Measurements from ENCODE around the gene STK38L. TPM values are rescaled to one million over a fixed set of nuclear protein-coding genes. Genes with fewer than 3 reads are reported as not detected.

The STK38L gene
- total RNA-seq: 42.5 and 72.2 TPM in 2 replicates

DNA sequence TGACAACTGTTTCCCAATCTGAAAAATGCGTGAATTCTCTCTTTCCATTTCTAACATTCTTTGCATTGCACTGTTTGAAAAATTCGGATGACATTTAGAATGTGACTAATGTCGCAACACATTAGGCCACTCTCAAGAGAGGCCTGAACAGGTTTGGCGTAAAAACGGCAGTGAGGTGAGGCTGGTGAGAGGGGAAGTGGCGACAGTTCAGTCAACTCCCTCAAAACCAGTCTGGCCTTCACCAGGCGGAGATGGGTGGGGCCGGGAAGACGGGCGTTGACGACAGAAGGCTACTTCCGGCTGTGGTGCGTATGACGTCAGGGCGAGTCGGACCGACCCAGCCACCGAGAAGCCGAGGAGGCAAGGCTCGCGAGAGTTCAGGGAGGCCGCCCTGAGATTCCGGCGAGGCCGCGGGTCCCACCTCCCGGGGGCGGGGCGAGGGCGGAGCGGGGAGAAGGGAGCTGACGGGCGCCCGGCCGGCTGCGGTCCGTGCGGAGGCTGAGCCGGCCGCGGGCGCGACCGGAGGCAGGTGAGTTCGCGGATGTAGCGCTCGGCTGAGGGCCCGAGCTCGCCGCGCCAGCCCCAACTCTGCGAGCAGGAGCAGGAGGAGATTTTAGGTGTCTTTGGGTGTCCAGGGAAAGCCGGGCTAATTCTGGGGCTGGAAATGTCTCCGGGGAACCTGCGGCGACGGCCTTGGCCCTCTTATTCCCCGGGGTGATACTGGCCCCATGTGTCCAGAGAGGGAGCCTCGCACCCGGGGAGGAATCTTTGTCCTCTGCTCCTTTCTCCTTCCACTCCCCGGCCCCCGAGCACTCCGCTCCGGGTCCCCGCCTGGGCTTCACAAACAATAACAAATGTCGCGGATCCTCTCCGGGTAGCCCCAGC lies at the start of gene STK38L:
Gene STK38L, plus strand, starts transcription at position 483 of the 885 bp plus-strand sequence. CDS start 53,435 bp downstream, outside the sequence.
- DNase-seq (ENCODE audit: low read depth in 2 of 2): peak; percentile 96 to 97

DNA sequence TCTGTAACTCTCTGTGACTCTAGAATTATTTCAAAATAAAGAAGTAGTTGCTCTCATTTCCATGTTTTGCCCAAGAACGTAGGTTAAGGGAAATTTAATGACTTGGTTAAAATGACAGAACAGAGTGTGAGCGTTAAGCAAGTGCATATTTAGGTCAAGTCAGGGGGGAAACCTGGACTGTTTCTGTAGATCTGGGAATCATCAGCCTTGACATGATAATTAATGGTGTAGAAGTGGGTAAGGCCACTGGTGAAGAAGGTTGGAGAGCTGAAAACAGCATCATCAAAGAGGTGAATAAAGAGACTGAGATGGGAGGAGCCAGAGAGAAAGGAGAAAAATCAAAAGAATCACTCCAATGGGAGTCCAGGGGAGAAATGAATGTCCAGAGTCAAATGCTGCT lies 49.4 kb upstream of the STK38L start:
- no peak for DNase-seq (ENCODE audit: low read depth in 2 of 2)

DNA sequence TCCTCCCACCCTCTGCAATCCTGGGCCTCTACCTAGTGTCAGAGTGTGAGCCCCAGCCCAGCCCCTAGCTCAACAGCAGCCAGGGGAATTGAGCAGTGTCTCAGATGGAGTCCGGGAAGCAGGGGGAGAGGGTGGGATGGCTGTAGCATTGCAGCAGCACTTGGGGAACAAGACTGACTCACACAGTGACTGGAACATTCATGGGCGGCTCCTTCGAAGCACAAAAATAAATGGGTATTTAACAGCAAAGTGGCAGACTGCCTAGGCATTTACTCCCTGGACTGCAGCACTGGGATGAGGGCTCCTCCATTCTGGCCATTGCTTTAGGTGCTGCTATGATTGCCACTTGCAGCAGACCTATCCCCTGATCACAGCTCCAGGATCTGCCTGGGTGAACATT lies 46.0 kb upstream of the STK38L start:
- no peak for DNase-seq (ENCODE audit: low read depth in 2 of 2)

DNA sequence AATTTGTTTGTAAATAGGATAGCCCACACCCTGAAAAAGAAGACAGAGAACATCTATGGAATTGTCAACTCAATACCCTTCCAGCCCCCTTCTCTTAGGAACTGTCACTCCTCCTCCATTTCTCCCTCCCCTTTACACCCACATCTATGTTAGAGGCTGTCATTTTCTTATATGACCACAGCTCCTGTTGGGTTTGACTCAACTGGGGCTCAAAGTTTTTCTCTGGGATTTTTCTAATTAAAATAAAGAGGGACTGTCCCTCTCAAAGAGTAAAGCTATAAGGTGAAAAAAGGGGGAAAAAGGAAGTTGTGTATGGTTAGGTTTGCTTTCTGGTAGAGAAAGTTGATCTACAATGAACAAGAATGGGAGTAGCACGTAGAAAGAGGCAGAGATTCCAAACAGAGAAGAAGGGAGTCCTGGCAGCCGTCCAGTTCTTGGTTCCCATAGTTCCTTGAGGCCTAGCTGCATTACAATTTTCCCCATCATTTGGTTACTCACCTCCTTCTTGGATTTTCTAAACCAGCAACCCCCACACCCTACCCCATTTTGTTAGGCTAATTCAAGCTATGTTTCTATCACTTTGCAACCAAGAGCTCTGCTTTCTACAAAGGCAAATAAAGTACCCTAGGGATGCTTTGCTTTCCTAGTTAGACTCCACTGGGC lies 44.3 kb upstream of the STK38L start:
- no peak for DNase-seq (ENCODE audit: low read depth in 2 of 2)

DNA sequence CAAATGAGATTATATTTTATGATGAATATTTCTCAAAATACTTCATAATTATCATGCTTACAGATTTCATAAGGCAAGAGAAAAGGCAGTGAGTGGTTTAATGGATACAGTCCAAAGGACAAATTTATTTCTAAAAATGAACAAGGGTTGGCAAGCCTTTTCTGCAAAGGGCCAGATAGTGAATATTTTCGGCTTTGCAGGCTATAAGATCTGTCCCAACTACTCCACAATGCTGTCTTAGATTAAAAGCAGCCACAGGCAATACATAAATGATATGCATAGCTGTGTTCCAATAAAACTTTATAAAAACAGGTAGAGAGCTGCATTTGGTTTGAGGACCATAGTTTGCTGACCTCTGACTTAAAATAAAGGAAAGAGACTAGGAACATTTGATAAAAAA lies 42.9 kb upstream of the STK38L start:
- no peak for DNase-seq (ENCODE audit: low read depth in 2 of 2)

DNA sequence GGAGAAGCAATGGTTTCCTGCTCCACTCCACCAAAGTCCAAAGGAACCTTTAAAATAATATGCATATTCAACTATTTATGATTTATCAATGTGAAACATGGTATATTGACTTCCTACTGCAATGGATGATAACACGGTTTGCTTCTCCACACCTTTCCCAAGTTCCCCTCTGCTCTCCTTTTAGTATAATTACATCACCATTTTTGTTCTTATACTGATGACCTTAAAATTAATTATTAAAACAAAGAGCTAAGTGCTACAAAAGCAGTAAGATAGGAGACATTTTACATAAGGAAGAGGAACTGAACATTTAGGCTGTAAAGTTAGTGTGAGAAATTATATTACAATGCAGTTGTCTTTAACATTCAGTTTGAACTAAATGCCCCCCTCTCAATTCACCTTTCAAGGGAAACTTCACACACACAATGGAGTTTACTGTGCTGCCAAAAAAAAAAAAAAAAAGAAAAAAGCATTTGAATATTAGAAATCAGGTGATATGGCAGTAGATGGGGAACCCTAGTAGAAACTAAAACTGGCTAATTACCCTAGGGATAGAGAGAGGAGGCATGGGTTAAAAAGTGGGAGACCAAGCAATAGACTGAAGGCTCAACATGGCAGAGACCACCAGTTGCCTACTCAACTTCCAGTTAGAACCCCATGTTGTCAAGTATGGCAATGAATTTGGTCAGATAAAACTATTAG lies 37.1 kb upstream of the STK38L start:
- no peak for DNase-seq (ENCODE audit: low read depth in 2 of 2)

DNA sequence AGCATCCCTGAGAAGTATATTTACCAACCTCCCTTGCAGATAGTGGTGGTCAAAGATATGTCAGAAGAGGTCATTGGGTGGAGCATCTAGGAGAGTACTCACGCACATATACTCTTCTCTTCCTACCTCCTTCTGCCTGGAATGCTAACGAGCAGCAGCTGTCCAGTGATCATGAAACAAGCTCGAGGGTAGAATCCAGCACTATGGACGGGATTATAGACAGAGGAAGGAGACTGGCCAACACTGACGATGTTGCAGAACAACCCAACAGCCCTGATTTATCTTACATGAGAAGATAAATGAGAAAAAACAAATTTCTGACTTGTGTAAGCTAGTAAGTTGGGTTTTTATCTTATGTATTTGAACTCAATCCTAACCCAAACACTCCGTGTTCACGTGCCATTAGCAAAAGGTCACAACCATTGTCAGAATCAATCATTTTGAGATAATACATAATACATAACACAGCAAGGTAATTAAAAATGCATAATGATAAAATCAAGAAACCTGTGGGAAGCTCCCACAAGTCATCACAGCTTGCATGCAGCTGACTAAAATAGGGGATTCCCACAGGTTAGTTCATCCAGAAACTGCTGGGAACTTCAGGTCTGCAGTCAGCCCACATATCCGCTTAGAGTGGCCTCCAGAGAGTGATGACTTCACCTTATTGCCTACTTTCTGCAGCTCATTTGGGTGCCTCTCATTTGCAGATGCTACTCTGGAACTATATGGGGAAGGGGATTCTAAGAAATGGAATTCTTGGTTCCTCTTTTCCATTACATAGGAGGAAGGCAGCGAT lies 36.3 kb upstream of the STK38L start:
- no peak for DNase-seq (ENCODE audit: low read depth in 2 of 2)

DNA sequence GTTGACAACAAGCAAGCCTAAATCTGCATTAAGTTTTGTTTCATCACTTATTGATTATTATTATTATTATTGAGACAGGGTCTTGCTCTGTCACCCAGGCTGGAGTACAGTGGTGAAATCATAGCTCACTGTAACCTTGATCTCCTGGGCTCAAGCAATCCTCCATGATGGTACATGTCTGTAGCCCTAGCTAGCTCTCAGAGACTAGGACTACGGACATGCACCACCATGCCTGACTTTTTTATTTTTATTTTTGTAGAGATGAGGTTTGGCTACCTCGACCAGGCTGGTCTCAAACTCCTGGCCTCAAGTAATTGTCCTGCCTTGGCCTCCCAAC lies 35.7 kb upstream of the STK38L start:
- no peak for DNase-seq (ENCODE audit: low read depth in 2 of 2)

DNA sequence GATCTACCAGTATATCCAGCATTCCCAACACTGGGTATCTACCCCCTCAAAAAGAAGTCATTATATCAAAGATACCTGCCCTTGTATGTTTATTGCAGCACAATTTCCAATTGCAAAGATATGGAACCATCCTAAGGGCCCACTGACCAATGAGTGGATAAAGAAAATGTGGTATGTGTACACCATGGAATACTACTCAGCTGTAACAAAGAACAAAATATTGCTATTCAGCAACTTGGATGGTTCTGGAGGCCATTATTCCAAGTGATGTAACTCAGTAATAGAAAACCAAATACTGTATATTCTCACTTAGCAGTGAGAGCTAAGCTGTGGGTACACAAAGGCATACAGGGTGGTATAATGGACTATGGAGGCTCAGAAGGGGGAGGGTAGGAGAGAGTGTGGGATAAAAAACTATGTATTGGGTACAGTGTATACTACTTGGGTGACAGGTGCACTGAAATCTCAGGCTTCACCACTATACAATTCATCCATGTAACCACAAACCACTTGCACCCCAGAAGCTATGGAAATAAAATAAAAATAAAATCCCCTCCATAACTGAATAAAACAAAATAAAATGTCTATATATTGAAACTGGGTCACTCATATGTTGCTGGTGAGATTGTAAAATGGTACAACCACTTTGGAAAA lies 34.7 kb upstream of the STK38L start:
- no peak for DNase-seq (ENCODE audit: low read depth in 2 of 2)

DNA sequence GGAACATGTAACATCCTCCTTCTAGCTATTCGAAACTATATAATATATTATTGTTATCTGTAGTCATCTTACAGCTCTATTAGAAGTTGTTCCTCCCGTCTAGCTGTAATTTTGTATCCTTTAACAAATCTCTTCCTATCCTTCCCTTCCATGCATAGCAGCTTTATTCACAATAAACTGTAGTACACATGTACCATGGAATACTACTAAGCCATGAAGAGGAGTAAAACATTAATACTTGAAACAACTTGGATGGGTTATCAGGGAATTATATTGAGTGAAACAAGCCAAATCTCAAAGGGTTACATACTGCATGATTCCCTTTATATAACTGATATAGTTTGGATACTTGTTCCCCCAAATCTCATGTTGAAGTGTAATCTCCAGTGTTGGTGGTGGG lies 33.9 kb upstream of the STK38L start:
- no peak for DNase-seq (ENCODE audit: low read depth in 2 of 2)

DNA sequence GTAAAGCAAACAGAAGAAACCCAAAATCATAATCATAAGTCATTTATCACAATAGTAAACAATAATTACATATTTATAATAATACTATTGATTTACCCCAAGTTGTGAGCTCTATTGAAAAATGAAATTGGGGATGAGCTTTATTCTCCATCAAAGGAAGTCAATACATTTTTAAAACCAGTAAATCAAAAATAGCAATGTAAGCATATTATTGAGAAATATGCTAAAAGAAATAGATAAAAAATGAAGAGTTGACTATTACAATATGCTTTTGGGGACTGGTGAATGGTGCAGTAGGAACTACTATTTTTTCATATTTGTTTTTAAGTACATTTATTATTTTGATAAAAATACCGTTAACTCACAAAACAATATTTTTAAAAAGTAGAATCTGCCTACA lies 31.2 kb upstream of the STK38L start:
- DNase-seq (ENCODE audit: low read depth in 2 of 2): no peak

DNA sequence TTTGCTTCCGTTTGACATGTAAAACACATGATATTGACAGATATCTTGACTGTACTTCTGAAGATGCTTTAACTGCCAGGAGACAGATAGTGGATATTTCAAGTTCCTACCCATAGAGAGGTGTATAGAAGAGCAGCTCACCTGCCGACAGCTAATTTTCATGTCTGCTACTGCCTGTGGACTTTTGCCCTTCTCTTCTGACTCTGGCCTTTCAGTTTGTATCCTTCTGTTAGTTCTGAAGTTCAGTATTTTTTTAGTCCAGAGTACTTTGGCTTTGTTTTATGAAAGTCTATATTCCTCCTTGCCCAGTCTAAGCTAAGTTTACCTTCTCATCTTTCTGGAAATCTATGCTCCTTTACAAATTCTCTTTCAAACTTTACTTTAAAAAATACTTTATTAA lies 30.8 kb upstream of the STK38L start:
- no peak for DNase-seq (ENCODE audit: low read depth in 2 of 2)

DNA sequence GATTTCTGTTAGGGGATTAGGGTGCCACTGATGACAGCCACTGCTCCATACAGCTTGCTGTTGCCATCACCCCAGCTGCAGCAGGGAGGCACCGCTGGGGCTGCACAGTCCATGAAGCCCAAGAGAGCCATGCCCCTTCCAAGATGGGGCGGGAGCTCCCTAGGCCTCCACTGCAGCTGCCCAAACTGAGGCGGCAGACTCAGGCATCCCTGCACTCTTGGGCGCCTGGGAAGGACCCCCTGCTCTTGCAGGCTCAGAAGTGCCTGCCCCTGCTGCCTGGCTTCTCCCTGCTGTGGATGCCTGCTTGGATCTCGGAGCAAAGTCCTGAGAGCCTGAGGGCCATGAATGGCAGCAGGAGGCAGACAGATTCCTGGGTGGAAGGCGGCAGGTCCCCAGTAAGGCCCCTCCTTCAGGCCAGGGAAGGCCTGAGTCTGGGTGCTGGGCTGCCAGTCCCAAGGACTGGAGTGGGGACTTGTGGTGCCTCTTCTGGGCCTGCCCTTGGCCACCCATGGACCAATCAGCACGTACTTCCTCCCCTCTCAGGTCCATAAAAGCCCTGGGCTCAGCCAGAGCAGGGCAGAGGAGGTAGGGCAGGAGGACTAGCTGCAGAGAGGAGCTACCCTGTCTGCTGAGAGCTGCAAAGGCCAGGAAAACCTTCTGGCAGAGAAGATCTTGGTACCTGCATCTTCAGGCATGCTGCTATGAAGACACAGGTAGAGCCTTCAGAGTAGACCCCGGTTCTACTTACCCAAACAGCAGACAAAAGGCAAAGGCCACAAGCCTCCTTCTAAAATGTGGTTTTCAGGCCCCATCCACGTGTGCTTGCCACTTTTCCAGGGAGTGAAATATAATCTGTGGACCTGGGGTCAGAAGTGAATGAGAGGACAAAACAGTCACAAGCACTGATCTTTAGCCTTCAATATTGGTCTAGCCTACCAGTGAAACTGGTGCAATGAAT lies 30.0 kb upstream of the STK38L start:
- DNase-seq (ENCODE audit: low read depth in 2 of 2): no peak

DNA sequence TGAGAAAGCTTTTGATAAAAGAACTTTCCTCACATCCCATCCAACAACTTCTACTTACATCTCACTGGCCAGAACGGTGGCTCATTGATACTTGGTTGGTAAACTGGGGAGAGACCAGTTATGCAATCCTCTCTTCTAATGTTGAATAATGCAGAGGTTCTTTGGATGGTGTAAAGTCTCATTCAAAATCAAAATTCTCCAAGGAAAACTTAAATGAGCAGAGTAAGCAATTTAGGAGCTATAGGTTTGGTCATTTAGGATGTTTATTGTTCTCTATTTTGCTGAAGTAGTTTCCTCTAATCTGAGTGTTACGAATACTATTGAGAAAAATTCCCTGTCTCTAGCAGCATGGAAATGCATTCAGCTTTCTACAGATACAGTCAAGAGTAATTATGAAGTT lies 26.5 kb upstream of the STK38L start:
- DNase-seq (ENCODE audit: low read depth in 2 of 2): no peak

DNA sequence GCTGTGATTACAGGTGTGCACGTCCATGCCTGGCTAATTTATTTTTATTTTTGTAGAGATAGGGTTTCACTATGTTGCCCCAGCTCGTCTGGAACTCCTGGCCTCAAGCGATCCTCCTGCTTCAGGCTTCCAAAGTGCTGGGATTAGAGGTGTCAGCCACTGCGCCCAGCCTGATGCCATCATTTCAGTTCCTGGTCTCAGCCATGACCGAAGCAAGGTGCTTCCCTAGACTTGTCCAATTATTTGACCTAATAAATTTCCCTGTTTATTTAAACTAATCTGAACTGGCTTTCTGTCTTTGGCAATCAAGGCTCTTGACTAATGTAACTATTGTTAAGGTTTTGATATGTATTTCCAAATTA lies 24.4 kb upstream of the STK38L start:
- DNase-seq (ENCODE audit: low read depth in 2 of 2): no peak

DNA sequence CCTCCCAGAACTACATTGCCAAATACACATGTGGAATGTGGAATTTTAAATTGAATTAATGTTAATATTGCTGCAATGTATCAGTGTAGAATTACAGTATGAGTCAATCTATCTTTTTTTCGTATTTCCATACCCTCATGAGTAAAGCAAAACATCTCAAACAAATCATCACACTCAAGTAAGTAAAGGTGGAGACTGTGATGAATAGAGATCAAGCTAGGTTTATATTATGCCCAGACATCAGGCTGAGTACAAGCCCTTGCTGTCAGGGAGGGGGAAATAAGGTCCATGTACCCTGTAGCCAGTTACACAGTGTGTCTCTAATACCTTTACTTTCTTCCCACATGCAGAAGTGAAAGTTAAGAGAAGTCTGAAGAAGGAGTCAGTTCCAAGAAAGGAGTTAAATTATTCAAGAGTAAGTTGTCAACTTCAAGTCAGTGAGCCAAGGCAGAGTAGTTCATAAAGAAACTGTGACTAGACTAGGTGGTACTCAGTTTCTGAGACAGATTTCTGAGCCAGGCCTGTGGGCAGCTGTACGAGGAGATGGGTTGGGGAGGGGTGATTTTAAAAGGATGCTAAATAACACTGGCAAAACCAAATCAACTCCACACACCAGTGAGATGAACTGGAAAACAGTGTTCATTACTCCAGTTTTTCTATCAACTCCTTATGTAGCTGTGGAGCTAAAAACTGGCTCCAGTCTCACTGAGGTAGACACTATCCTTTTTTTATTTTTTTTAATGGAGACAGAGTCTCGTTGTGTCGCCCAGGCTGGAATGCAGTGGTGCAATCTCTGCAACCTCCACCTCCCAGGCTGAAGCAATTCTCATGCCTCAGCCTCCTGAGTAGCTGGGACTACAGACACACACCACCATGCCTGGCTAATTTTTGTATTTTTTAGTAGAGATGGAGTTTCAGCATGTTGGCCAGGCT lies 23.8 kb upstream of the STK38L start:
- DNase-seq (ENCODE audit: low read depth in 2 of 2): no peak

DNA sequence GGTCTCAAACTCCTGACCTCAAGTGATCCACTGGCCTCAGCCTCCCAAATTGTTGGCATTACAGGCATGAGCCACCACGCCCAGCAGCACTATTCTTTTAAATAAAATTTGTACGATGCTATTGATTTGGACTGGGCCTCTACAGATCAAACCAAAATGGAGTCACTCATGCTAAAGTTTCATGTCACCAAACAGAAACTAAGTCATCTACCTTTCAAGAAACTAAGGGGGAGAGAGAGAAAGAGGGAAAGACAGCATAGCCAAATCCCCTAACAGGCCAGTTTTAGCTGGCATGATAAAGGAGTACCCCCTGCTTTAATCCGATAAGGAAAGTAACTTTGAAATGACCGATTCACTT lies 23.1 kb upstream of the STK38L start:
- no peak for DNase-seq (ENCODE audit: low read depth in 2 of 2)

DNA sequence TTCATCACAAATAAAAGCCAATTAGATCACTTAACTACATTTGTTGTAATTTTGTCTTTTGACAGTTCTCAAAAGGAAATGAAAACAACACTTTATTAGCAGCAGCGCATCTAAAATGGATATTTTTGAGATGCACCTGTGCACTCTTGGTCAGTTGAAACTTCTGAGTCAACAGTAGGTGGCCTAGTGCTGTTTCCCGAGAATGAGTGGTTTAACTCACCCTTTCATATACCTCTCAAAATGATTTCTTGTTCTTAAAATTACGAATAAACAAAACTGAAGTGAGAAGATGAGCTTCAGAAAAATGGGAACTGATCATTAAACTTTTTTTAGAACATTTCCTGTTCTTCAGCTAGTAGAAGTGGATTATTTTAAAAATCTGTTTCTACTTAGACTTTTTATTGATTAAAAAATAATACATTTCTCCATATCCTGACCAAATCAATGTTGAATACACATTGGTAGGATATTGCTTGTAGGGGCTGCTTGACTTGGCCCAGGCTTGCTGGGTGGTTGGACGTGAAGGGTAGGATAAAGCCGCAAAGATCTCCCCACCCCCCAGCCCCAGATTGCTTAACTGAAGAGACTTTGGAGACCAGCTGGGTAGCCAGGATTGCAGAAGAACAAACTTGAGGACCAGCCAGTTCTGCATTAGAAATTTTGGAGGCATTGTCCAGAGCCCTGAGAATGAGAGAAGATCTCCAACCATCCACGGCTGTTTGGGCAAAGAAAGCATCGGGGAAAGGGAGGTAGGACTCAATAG lies 22.3 kb upstream of the STK38L start:
- no peak for DNase-seq (ENCODE audit: low read depth in 2 of 2)

Measured in lung microvascular endothelial cell (primary cell).